Liver (tissue), 9 donors: ENCODE measurements around the gene SEMA6D. TPM values are rescaled to one million over a fixed set of nuclear protein-coding genes. Genes with fewer than 3 reads are reported as not detected.

Experiments used
- DNase-seq: peaks from one replicate; pipeline ENCODE4 v3.0.0-alpha.2; 2017; ENCODE audit warnings: low spot score
- H3K27ac ChIP-seq, 2 donors: one replicate each; pipeline ENCODE4 v1.7.0; 2013; ENCODE audit warnings: inconsistent platforms in 2 of 2, low read length in 2 of 2, control low read depth in 1 of 2, low read depth in 1 of 2, mild to moderate bottlenecking in 1 of 2
- H3K27me3 ChIP-seq, 4 donors: one replicate each; pipeline versions ENCODE4 v1.6.1 to v1.7.0; 2013; ENCODE audit warnings: low read length in 3 of 4, inconsistent platforms in 1 of 4, mild to moderate bottlenecking in 1 of 4, moderate library complexity in 1 of 4; ENCODE audit not compliant: control insufficient read depth in 4 of 4, insufficient read depth in 4 of 4
- H3K36me3 ChIP-seq, 4 donors: one replicate each; pipeline versions ENCODE4 v1.6.1 to v1.7.0; 2013; ENCODE audit warnings: low read length in 3 of 4, mild to moderate bottlenecking in 3 of 4, low read depth in 1 of 4, moderate library complexity in 1 of 4; ENCODE audit not compliant: control insufficient read depth in 4 of 4, insufficient read depth in 3 of 4
- H3K4me1 ChIP-seq, 4 donors: one replicate each; pipeline versions ENCODE4 v1.6.1 to v1.7.0; 2013; ENCODE audit warnings: low read length in 3 of 4, mild to moderate bottlenecking in 3 of 4, moderate library complexity in 1 of 4; ENCODE audit not compliant: control insufficient read depth in 4 of 4, insufficient read depth in 4 of 4
- H3K4me3 ChIP-seq, 3 donors: one replicate each; pipeline versions ENCODE4 v1.6.1 to v1.7.0; 2013; ENCODE audit warnings: low read length in 3 of 3, control low read depth in 1 of 3, low read depth in 1 of 3, mild to moderate bottlenecking in 1 of 3
- H3K9ac ChIP-seq, 2 donors: one replicate each; pipeline ENCODE4 v1.7.0; 2013; ENCODE audit warnings: low read length in 2 of 2, mild to moderate bottlenecking in 2 of 2, moderate library complexity in 2 of 2, control low read depth in 1 of 2, low read depth in 1 of 2
- H3K9me3 ChIP-seq, 4 donors: one replicate each; pipeline versions ENCODE4 v1.6.1 to v1.7.0; 2013; ENCODE audit warnings: low read length in 3 of 4; ENCODE audit not compliant: control insufficient read depth in 4 of 4
- EGR1 ChIP-seq, 2 donors: IDR thresholded peaks; 2 replicates each; pipeline ENCODE4 v1.6.1; 2016 to 2018; ENCODE audit warnings: antibody characterized with exemption in 2 of 2, low read depth in 2 of 2
- FOXA1 ChIP-seq: IDR thresholded peaks from 2 replicates; pipeline ENCODE4 v1.6.1; 2016; ENCODE audit warnings: antibody characterized with exemption
- FOXA2 ChIP-seq: IDR thresholded peaks from 2 replicates; pipeline ENCODE4 v1.6.1; 2016; ENCODE audit warnings: antibody characterized with exemption
- GABPA ChIP-seq, 2 donors: IDR thresholded peaks in 1 of 2; conservative IDR thresholded peaks in 1 of 2; 2 replicates each; pipeline ENCODE4 v1.6.1; 2016; ENCODE audit warnings: antibody characterized with exemption in 2 of 2, mild to moderate bottlenecking in 1 of 2, moderate library complexity in 1 of 2
- HNF4A ChIP-seq, 2 donors: conservative IDR thresholded peaks; 2 replicates each; pipeline ENCODE4 v1.6.1; 2016; ENCODE audit warnings: antibody characterized with exemption in 2 of 2, mild to moderate bottlenecking in 2 of 2
- HNF4G ChIP-seq: IDR thresholded peaks from 2 replicates; pipeline ENCODE4 v1.6.1; 2016; ENCODE audit warnings: antibody characterized with exemption
- JUND ChIP-seq, 2 donors: IDR thresholded peaks; 2 replicates each; pipeline ENCODE4 v1.6.1; 2016; ENCODE audit warnings: antibody characterized with exemption in 2 of 2
- MAX ChIP-seq: IDR thresholded peaks from 2 replicates; pipeline ENCODE4 v1.6.1; 2016; ENCODE audit warnings: antibody characterized with exemption
- NR2F2 ChIP-seq: IDR thresholded peaks from 2 replicates; pipeline ENCODE4 v1.6.1; 2016; ENCODE audit warnings: antibody characterized with exemption
- RAD21 ChIP-seq, 2 donors: IDR thresholded peaks; 2 replicates each; pipeline ENCODE4 v1.6.1; 2016; ENCODE audit warnings: antibody characterized with exemption in 2 of 2, mild to moderate bottlenecking in 2 of 2
- RXRA ChIP-seq, 2 donors: IDR thresholded peaks; 2 replicates each; pipeline ENCODE4 v1.6.1; 2017 to 2018; ENCODE audit warnings: antibody characterized with exemption in 2 of 2, mild to moderate bottlenecking in 1 of 2
- SP1 ChIP-seq: IDR thresholded peaks from 2 replicates; pipeline ENCODE4 v1.6.1; 2018; ENCODE audit warnings: antibody characterized with exemption, mild to moderate bottlenecking
- TAF1 ChIP-seq: conservative IDR thresholded peaks from 2 replicates; pipeline ENCODE4 v1.6.1; 2016; ENCODE audit warnings: antibody characterized with exemption, mild to moderate bottlenecking
- YY1 ChIP-seq: IDR thresholded peaks from 2 replicates; pipeline ENCODE4 v1.6.1; 2016; ENCODE audit warnings: antibody characterized with exemption, mild to moderate bottlenecking
- ZBTB33 ChIP-seq: IDR thresholded peaks from 2 replicates; pipeline ENCODE4 v1.6.1; 2016; ENCODE audit warnings: antibody characterized with exemption
- WGBS: extraction: QIAGEN DNeasy Blood & Tissue Kit; methylation state at CpG from one replicate; pipeline ENCODE4 v1.1.7; 2013; 5-methylcytosine and 5-hydroxymethylcytosine counted together
- polyA plus RNA-seq, 2 donors: library from polyadenylated mRNA; stranded (reverse) in 1 of 2; unstranded in 1 of 2; fragments of 200-250 nt in 1 of 2; fragments of >200 nt in 1 of 2; fragmentation: Nextera tagmentation in 1 of 2; extraction: Ambion mirVana in 1 of 2; gene quantifications; one replicate each; pipeline versions ENCODE4 v1.2.1 to v1.2.3, GENCODE V29; 2013 to 2015
- total RNA-seq, 2 donors: library from RNA; depleted of rRNA; stranded (reverse); fragments of >200 nt; gene quantifications; one replicate each; pipeline ENCODE4 v1.2.3, GENCODE V29; 2014
- TF ChIP-seq, protein P1 (sequence below): IDR thresholded peaks from 2 replicates; pipeline ENCODE4 v1.6.1; 2016; ENCODE audit warnings: antibody characterized with exemption, mild to moderate bottlenecking
- TF ChIP-seq, protein P2 (sequence below): IDR thresholded peaks from 2 replicates; pipeline ENCODE4 v1.6.1; 2016; ENCODE audit warnings: antibody characterized with exemption
- TF ChIP-seq, protein P3 (sequence below): fragments of 150-350 bp; IDR thresholded peaks from 2 replicates; pipeline ENCODE4 v1.5.1; 2017; ENCODE audit warnings: improper control_type of control experiment, low read depth, low read length; ENCODE audit not compliant: missing input control
- donor health status: healthy.
- donor health status: healthy.
- donor health status: healthy.
- donor health status: healthy.
- donor health status: healthy.

Gene SEMA6D
- total and polyA plus RNA-seq, 4 donors = 1.0 to 4.5 (median 3.1) TPM

GRCh38 chr15:47720555-47720954, 3.2 kb downstream of the SEMA6D start:
- TF ChIP-seq, protein P1, sequence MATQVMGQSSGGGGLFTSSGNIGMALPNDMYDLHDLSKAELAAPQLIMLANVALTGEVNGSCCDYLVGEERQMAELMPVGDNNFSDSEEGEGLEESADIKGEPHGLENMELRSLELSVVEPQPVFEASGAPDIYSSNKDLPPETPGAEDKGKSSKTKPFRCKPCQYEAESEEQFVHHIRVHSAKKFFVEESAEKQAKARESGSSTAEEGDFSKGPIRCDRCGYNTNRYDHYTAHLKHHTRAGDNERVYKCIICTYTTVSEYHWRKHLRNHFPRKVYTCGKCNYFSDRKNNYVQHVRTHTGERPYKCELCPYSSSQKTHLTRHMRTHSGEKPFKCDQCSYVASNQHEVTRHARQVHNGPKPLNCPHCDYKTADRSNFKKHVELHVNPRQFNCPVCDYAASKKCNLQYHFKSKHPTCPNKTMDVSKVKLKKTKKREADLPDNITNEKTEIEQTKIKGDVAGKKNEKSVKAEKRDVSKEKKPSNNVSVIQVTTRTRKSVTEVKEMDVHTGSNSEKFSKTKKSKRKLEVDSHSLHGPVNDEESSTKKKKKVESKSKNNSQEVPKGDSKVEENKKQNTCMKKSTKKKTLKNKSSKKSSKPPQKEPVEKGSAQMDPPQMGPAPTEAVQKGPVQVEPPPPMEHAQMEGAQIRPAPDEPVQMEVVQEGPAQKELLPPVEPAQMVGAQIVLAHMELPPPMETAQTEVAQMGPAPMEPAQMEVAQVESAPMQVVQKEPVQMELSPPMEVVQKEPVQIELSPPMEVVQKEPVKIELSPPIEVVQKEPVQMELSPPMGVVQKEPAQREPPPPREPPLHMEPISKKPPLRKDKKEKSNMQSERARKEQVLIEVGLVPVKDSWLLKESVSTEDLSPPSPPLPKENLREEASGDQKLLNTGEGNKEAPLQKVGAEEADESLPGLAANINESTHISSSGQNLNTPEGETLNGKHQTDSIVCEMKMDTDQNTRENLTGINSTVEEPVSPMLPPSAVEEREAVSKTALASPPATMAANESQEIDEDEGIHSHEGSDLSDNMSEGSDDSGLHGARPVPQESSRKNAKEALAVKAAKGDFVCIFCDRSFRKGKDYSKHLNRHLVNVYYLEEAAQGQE = no peak
- TF ChIP-seq SP1 (no peak), TAF1 (no peak), MAX (no peak), FOXA1 (no peak), NR2F2 (no peak), ZBTB33 (no peak), YY1 (no peak), HNF4G (no peak), EGR1 (IDR thresholded peaks at IDR 0.05; ENCODE audit: low read depth in 2 of 2) (no peak), JUND (IDR thresholded peaks at IDR 0.05) (no peak), RXRA (IDR thresholded peaks at IDR 0.05) (no peak), HNF4A (conservative IDR thresholded peaks at IDR 0.05) (no peak), GABPA (IDR thresholded peaks at IDR 0.05 in 1 of 2, conservative IDR thresholded peaks at IDR 0.05 in 1 of 2) (no peak), FOXA2 (no peak), RAD21 (IDR thresholded peaks at IDR 0.05) (no peak)
- TF ChIP-seq, protein P2, sequence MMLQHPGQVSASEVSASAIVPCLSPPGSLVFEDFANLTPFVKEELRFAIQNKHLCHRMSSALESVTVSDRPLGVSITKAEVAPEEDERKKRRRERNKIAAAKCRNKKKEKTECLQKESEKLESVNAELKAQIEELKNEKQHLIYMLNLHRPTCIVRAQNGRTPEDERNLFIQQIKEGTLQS = no peak
- TF ChIP-seq, protein P3, sequence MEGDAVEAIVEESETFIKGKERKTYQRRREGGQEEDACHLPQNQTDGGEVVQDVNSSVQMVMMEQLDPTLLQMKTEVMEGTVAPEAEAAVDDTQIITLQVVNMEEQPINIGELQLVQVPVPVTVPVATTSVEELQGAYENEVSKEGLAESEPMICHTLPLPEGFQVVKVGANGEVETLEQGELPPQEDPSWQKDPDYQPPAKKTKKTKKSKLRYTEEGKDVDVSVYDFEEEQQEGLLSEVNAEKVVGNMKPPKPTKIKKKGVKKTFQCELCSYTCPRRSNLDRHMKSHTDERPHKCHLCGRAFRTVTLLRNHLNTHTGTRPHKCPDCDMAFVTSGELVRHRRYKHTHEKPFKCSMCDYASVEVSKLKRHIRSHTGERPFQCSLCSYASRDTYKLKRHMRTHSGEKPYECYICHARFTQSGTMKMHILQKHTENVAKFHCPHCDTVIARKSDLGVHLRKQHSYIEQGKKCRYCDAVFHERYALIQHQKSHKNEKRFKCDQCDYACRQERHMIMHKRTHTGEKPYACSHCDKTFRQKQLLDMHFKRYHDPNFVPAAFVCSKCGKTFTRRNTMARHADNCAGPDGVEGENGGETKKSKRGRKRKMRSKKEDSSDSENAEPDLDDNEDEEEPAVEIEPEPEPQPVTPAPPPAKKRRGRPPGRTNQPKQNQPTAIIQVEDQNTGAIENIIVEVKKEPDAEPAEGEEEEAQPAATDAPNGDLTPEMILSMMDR = no peak
- no peak for DNase-seq
- Histone ChIP-seq H3K27me3 (peaks cover 0 to 8% (median 4%) of the 10 kb centered on the region in 4 donors), H3K4me1 (peaks cover 9 to 18% (median 14%) of the 10 kb centered on the region in 4 donors), H3K27ac (no peak overlapping the region), H3K9me3 (no peaks in the 10 kb centered on the region), H3K9ac (no peak overlapping the region), H3K4me3 (no peak overlapping the region), H3K36me3 (no peaks in the 10 kb centered on the region)
- WGBS = 63% methylated on average over 4 of the region's 4 CpGs
